Calu3 (cell line): ENCODE results near the gene RAI2. TPM values are rescaled to one million over a fixed set of nuclear protein-coding genes. Genes with fewer than 3 reads are reported as not detected.

ENCODE experiments used
- BruUV-seq: library from RNA; stranded (reverse); fragments of 400-500 nt; replicated peaks from 2 replicates; lab custom pipeline; 2021; lab: Mats Ljungman, UMichigan
- CTCF ChIA-PET: fragments of 300-600 bp; sonication (Branson Sonifier 250); formaldehyde crosslinking; loops from one replicate; lab custom pipeline; 2022; ENCODE audit warnings: antibody characterized with exemption; lab: Charles Lee
- DNase-seq: peaks from one replicate; pipeline ENCODE4 v3.0.0; 2022
- H3K27ac Mint-ChIP-seq: one replicate; pipeline ENCODE4 v1.8.0; 2022; ENCODE audit warnings: mixed read lengths; ENCODE audit not compliant: unreplicated experiment
- H3K27me3 Mint-ChIP-seq: one replicate; pipeline ENCODE4 v1.8.0; 2022; ENCODE audit warnings: mixed read lengths; ENCODE audit not compliant: unreplicated experiment
- H3K36me3 Mint-ChIP-seq: one replicate; pipeline ENCODE4 v1.8.0; 2022; ENCODE audit warnings: mild to moderate bottlenecking, moderate library complexity, mixed read lengths; ENCODE audit not compliant: insufficient read depth, unreplicated experiment
- H3K4me1 Mint-ChIP-seq: one replicate; pipeline ENCODE4 v1.8.0; 2022; ENCODE audit warnings: mild to moderate bottlenecking, low read depth, mixed read lengths; ENCODE audit not compliant: unreplicated experiment
- H3K4me3 Mint-ChIP-seq: one replicate; pipeline ENCODE4 v1.8.0; 2022; ENCODE audit warnings: mild to moderate bottlenecking, low read depth, moderate library complexity, mixed read lengths; ENCODE audit not compliant: unreplicated experiment
- H3K9me3 Mint-ChIP-seq: one replicate; pipeline ENCODE4 v1.8.0; 2022; ENCODE audit warnings: low read depth, mixed read lengths; ENCODE audit not compliant: unreplicated experiment
- CTCF ChIP-seq: fragments of 200-600 bp; IDR thresholded peaks from one replicate; pipeline ENCODE4 v1.8.0; 2022; ENCODE audit warnings: antibody characterized with exemption; ENCODE audit not compliant: unreplicated experiment
- intact Hi-C: fragments of 100-400 bp; cut with micrococcal nuclease; formaldehyde crosslinking; loops from one replicate; pipeline ENCODE4 v1.10.0; 2022; ENCODE audit not compliant: unreplicated experiment
- total RNA-seq: library from RNA; stranded (reverse); gene quantifications from 2 replicates; pipeline ENCODE4 v1.2.3, GENCODE V29; 2022

RAI2 gene
- total RNA-seq, 1 experiment from 2014 or later, result 0.33 TPM

GRCh38 chrX:17817251-17817650, 43.8 kb downstream of the RAI2 start:
- no peak for DNase-seq
- peaks cover 90% of the 10 kb centered on the region for H3K27me3 Mint-ChIP-seq
- H3K36me3 Mint-ChIP-seq, result no peaks in the 10 kb centered on the region

GRCh38 chrX:17814557-17814956, 46.5 kb downstream of the RAI2 start:
- Mint-ChIP-seq H3K4me1 (no peaks in the 10 kb centered on the region), H3K9me3 (no peaks in the 10 kb centered on the region), H3K27ac (no peak overlapping the region), H3K4me3 (no peak overlapping the region), H3K27me3 (peaks cover 71% of the 10 kb centered on the region), H3K36me3 (no peaks in the 10 kb centered on the region)
- CTCF ChIA-PET, result no interaction called here
- TF ChIP-seq CTCF, result no peak
- no TSS peak for BruUV-seq
- DNase-seq, result no peak
- intact Hi-C loops, result no loop called here

More at GRCh38 chrX:17817251-17817650, 43.8 kb downstream of the RAI2 start:
- Mint-ChIP-seq H3K27ac (no peak overlapping the region), H3K9me3 (no peaks in the 10 kb centered on the region), H3K4me1 (no peaks in the 10 kb centered on the region), H3K4me3 (no peak overlapping the region)
- intact Hi-C loops, result no loop called here
- BruUV-seq, result no TSS peak
- CTCF ChIA-PET, result interaction anchor here (0.7 to 0.9 kb wide), 2 partner anchors 12 to 14 kb away, joined by 3 read pairs; no protein-coding TSS in a partner anchor
- no peak for TF ChIP-seq CTCF

- CTCF ChIA-PET, result no interaction called here
- no peak for DNase-seq
- H3K27me3 Mint-ChIP-seq, result peaks cover 69% of the 10 kb centered on the region
- no peak overlapping the region for H3K27ac Mint-ChIP-seq
- H3K9me3 Mint-ChIP-seq, result no peaks in the 10 kb centered on the region
- no TSS peak for BruUV-seq
- no peak for TF ChIP-seq CTCF
- no peaks in the 10 kb centered on the region for H3K36me3 Mint-ChIP-seq
- H3K4me1 Mint-ChIP-seq, result no peaks in the 10 kb centered on the region
- H3K4me3 Mint-ChIP-seq, result no peak overlapping the region
- intact Hi-C loops, result no loop called here
These were observed 47.0 kb downstream of the RAI2 start for GRCh38 chrX:17814059-17814458.

DNA sequence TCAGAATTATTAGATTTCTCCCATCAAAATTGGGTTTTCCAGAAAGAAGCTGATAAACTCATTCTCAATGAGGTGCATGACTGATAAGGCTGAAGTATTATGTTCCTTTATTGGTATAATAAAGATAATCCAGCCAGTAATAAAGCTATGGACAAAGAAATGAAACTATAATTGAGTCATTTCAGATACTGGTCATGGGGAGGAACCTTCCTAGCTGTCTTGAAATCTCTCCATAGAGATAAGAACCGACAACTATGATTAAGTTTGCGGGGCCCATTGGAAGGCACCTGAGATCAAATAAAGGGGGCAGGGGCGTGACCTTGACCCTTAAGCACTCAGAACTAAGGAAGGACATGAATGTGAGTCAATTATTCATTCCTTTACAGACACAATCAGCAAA, 47.8 kb downstream of the RAI2 start:
- CTCF ChIA-PET, result interaction anchor here (0.5 kb wide), 1 partner anchor 77 kb away, joined by 3 read pairs; no protein-coding TSS in a partner anchor
- intact Hi-C loops, result loop anchor here (2.0 kb wide), 1 partner anchor 398 kb away; no protein-coding TSS in a partner anchor
- no peaks in the 10 kb centered on the region for H3K4me1 Mint-ChIP-seq

More for the DNA sequence above, 47.8 kb downstream of the RAI2 start:
- H3K27me3 Mint-ChIP-seq, result peaks cover 70% of the 10 kb centered on the region
- DNase-seq, result no peak
- no peak overlapping the region for H3K4me3 Mint-ChIP-seq
- H3K9me3 Mint-ChIP-seq, result no peaks in the 10 kb centered on the region
- no peak for TF ChIP-seq CTCF
- no peaks in the 10 kb centered on the region for H3K36me3 Mint-ChIP-seq
- no TSS peak for BruUV-seq
- no peak overlapping the region for H3K27ac Mint-ChIP-seq
